ENCODE measurements around the gene FILIP1L.

The FILIP1L gene

GRCh38 chr3:99929745-99930139 is 184.6 kb downstream of the FILIP1L start:
- DNase-seq (ENCODE audit: low read depth in 1 of 2, low spot score in 1 of 2), result no peak

- DNase-seq (ENCODE audit: low read depth in 1 of 2, low spot score in 1 of 2), result no peak
These were observed 185.2 kb downstream of the FILIP1L start for GRCh38 chr3:99928771-99929744.

- DNase-seq (ENCODE audit: low read depth in 1 of 2, low spot score in 1 of 2), result no peak
These were observed 186.4 kb downstream of the FILIP1L start for GRCh38 chr3:99927671-99928457.

- no peak for DNase-seq (ENCODE audit: low read depth in 1 of 2, low spot score in 1 of 2)
These were observed 188.6 kb downstream of the FILIP1L start for GRCh38 chr3:99925584-99926230.

- no peak for DNase-seq (ENCODE audit: low read depth in 1 of 2, low spot score in 1 of 2)
These were observed 190.4 kb downstream of the FILIP1L start for GRCh38 chr3:99923873-99924272.

- DNase-seq (ENCODE audit: low read depth in 1 of 2, low spot score in 1 of 2), result no peak
These were observed 192.3 kb downstream of the FILIP1L start for GRCh38 chr3:99921986-99922385.

- DNase-seq (ENCODE audit: low read depth in 1 of 2, low spot score in 1 of 2), result no peak
These were observed 193.0 kb downstream of the FILIP1L start for GRCh38 chr3:99921377-99921695.

GRCh38 chr3:99920481-99921376 is 193.6 kb downstream of the FILIP1L start:
- no peak for DNase-seq (ENCODE audit: low read depth in 1 of 2, low spot score in 1 of 2)

GRCh38 chr3:99919694-99920093 is 194.6 kb downstream of the FILIP1L start:
- DNase-seq (ENCODE audit: low read depth in 1 of 2, low spot score in 1 of 2), result no peak

GRCh38 chr3:99918715-99919114 is 195.6 kb downstream of the FILIP1L start:
- no peak for DNase-seq (ENCODE audit: low read depth in 1 of 2, low spot score in 1 of 2)

GRCh38 chr3:99915906-99916432 is 198.3 kb downstream of the FILIP1L start:
- no peak for DNase-seq (ENCODE audit: low read depth in 1 of 2, low spot score in 1 of 2)

- DNase-seq (ENCODE audit: low read depth in 1 of 2, low spot score in 1 of 2), result no peak
These were observed 202.9 kb downstream of the FILIP1L start for GRCh38 chr3:99911433-99911832.

- no peak for DNase-seq (ENCODE audit: low read depth in 1 of 2, low spot score in 1 of 2)
These were observed 203.5 kb downstream of the FILIP1L start for GRCh38 chr3:99910752-99911290.

- no peak for DNase-seq (ENCODE audit: low read depth in 1 of 2, low spot score in 1 of 2)
These were observed 204.4 kb downstream of the FILIP1L start for GRCh38 chr3:99909714-99910495.

- DNase-seq (ENCODE audit: low read depth in 1 of 2, low spot score in 1 of 2), result no peak
These were observed 206.2 kb downstream of the FILIP1L start for GRCh38 chr3:99907959-99908544.

- no peak for DNase-seq (ENCODE audit: low read depth in 1 of 2, low spot score in 1 of 2)
These were observed 210.4 kb downstream of the FILIP1L start for GRCh38 chr3:99903869-99904268.

GRCh38 chr3:99902091-99902490 is 212.2 kb downstream of the FILIP1L start:
- DNase-seq (ENCODE audit: low read depth in 1 of 2, low spot score in 1 of 2), result no peak

- DNase-seq (ENCODE audit: low read depth in 1 of 2, low spot score in 1 of 2), result no peak
These were observed 212.9 kb downstream of the FILIP1L start for GRCh38 chr3:99901200-99901926.

All from stimulated activated CD4-positive, alpha-beta T cell treated with anti-CD3 and anti-CD28 coated beads, Interleukin-15, amount 100 ng/mL, for 1 hour (primary cell).